ENCODE data around the gene RHOD.

DNA sequence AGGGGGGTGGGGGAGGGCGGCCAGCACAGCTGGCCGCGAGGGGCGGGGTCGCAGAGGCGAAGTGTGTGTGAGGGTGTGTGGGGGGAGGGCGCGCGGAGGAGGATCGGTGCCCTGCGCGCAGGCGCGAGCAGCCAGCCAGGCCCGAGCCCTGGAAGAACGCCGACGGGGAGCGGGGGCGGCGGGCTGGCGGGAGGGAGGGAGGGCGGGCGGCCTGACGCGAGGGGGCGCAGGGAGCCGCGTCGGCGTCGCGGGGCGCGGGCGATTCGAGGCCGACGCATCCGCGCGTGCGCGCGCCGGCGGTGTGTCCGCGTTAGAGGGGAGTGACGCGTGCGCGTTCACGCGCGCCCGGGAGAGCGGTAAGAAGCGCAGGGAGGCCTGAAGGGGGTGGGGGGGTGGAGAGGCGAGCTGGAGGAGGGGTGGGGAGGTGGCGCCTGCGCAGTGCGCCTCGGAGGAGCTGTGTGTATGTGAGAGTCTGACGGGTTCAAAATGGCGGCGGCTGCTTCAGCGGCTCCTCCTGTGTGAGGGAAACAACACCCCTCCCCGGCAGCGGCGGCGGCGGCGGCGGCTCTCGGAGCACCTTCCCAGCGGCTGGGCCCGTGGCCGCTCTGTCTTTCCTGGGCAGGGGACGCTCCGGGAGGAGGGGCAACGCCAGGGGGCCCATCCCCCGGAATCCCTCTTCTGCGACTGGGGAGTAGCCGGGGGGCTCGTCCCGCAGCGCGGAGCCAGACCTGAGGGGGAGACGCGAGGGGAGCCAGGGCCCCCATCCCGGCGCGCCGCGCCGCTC is 62.3 kb downstream of the RHOD start, which contains the start of gene KDM2A:
- TF ChIP-seq ZNF274 (IDR thresholded peaks at IDR 0.05; ENCODE audit: low read depth, low read length) (no peak), YY1 (IDR thresholded peaks at IDR 0.05; ENCODE audit: insufficient read depth, insufficient read length) (peak; percentile 85)
